ACC112 (cell line): ENCODE measurements around the gene ANKMY1.

Source experiments
- H2AFZ ChIP-seq: fragments of 200-600 bp; sonication (generic); one replicate; pipeline ENCODE4 v1.6.0; 2017; ENCODE audit warnings: antibody characterized with exemption, low read length; ENCODE audit not compliant: unreplicated experiment
- H3K27ac ChIP-seq: fragments of 200-600 bp; sonication (generic); 2 replicates; pipeline ENCODE4 v1.5.1; 2014; ENCODE audit warnings: low read depth, mild to moderate bottlenecking, antibody characterized with exemption, low read length, moderate library complexity
- H3K27me3 ChIP-seq: fragments of 200-600 bp; sonication (generic); 2 replicates; pipeline ENCODE4 v1.6.1; 2014; ENCODE audit warnings: mild to moderate bottlenecking, antibody characterized with exemption, low read length, moderate library complexity, mixed read lengths; ENCODE audit not compliant: insufficient read depth
- H3K36me3 ChIP-seq: fragments of 200-600 bp; sonication (generic); 2 replicates; pipeline ENCODE4 v1.6.1; 2016; ENCODE audit warnings: mild to moderate bottlenecking, antibody characterized with exemption, low read length, moderate library complexity, mixed read lengths; ENCODE audit not compliant: insufficient read depth
- H3K4me1 ChIP-seq: fragments of 200-600 bp; sonication (generic); one replicate; pipeline ENCODE4 v1.6.1; 2016; ENCODE audit warnings: low read length, mixed read lengths; ENCODE audit not compliant: insufficient read depth, unreplicated experiment, control insufficient read depth
- H3K4me3 ChIP-seq: fragments of 200-600 bp; sonication (generic); 2 replicates; pipeline ENCODE4 v1.5.1; 2014; ENCODE audit warnings: mild to moderate bottlenecking, low read depth, low read length
- H3K79me2 ChIP-seq: fragments of 200-600 bp; sonication (generic); one replicate; pipeline ENCODE4 v1.6.0; 2016; ENCODE audit warnings: low read length; ENCODE audit not compliant: control insufficient read depth, unreplicated experiment, insufficient read depth

Gene ANKMY1

DNA sequence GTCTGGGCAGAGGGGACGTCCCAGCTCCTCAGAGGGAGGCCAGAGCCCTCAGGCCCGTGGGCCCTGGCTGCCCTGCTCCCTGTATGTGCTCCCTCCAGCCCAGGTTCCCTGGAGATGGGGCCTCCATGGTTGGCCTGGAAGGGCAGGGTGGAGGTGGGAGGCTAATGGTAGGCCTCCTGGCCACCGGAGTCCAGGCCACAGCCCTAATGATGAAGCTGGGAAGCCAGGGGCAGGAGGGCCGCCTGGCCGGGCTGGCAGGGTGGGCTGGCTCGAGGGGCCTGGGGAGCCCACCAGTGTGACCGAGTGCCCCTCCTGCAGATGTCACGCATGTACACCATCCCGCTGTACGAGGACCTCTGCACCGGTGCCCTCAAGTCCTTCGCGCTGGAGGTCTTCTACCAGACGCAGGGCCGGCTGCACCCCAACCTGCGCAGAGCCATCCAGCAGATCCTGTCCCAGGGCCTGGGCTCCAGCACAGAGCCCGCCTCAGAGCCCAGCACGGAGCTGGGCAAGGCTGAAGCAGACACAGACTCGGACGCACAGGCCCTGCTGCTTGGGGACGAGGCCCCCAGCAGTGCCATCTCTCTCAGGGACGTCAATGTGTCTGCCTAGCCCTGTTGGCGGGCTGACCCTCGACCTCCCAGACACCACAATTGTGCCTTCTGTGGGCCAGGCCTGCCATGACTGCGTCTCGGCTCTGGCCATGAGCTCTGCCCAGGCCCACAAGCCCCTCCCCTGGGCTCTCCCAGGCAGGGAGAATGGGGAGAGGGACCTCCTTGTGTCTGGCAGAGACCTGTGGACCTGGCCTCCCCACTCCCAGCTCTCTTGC lies 19.7 kb upstream of the ANKMY1 start:
- H3K27me3 ChIP-seq = no peaks in the 10 kb centered on the region
- H3K4me3 ChIP-seq = no peak overlapping the region
- no peak overlapping the region for H2AFZ ChIP-seq
- H3K27ac ChIP-seq = no peak overlapping the region
- H3K36me3 ChIP-seq = 0 out of 2 replicates have a peak, but pooled peaks cover 6% of the 10 kb centered on the region
- peaks cover 12% of the 10 kb centered on the region for H3K79me2 ChIP-seq
- H3K4me1 ChIP-seq = peaks cover 21% of the 10 kb centered on the region

- peaks cover 10% of the 10 kb centered on the region for H3K79me2 ChIP-seq
- no peak overlapping the region for H2AFZ ChIP-seq
- no peaks in the 10 kb centered on the region for H3K27me3 ChIP-seq
- 0 out of 2 replicates have a peak, but pooled peaks cover 6% of the 10 kb centered on the region for H3K36me3 ChIP-seq
- no peak overlapping the region for H3K27ac ChIP-seq
- H3K4me3 ChIP-seq = no peak overlapping the region
- H3K4me1 ChIP-seq = peaks cover 17% of the 10 kb centered on the region
These were observed 18.8 kb upstream of the ANKMY1 start for GRCh38 chr2:240576436-240577205.

DNA sequence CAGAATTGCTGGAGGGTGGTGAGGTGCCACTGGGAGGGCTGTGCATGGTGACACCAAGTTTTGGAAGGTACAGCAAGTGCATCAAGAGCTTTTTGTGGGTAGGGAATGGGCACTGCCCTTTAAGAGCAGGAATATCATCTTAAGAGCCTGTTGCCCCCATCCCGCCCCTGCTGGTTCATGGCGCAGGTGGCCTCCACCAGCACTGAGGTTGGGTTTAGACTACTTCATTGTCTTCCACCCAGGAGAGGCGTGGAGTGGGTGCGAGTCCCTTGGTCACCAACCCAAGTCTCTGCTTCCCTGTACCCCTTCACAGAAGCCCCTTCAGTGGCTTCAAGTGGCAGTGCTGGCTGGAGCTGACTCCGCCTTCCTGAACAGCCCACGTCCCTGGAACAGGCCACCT lies 18.2 kb upstream of the ANKMY1 start:
- Histone ChIP-seq H3K4me1 (peaks cover 17% of the 10 kb centered on the region), H3K79me2 (peaks cover 7% of the 10 kb centered on the region), H3K27me3 (no peaks in the 10 kb centered on the region), H3K27ac (no peak overlapping the region), H3K4me3 (no peak overlapping the region), H2AFZ (no peak overlapping the region), H3K36me3 (0 out of 2 replicates have a peak, but pooled peaks cover 4% of the 10 kb centered on the region)

DNA sequence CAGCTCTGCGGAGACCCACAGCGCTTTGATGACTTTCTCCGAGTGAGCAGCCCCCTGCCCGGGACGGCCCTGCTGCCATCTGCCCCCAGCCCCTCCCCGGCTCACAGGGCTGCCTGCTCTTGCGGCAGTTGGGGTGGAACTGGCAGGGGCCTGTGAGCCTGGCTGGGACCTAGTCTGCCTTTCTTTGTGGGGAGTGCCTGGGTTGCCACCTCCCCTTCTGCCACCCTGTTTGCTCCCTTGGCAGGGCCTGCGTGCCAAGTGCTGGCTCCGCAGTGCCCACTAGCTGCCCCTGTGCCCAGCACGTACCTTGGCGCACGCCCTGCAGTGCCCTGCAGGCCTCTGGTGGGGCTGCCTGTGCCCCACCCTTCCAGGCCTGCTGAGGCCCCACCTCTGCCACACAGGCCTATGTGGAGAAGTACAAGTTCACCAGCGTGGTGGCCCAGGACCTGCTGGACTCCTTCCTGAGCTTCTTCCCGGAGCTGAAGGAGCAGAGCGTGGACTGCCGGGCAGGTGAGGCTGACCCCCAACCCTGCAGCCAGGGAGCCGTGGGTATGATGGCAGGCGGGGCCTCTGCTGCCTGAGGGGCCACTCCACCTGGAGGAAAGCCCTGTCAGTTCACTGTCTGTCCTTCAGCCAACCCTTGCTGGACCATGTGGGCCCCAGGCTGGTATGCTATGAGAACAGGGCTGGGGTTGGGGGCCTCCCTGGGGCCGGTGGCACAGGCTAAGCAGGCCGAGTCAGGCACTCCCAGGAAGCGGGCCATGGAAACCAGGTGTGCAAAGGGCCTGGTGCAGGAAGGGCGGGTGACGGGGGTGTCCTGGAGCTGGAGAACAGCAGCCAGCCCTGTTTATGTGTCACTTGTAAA lies 17.5 kb upstream of the ANKMY1 start:
- Histone ChIP-seq H3K27ac (no peak overlapping the region), H3K36me3 (no peaks in the 10 kb centered on the region), H3K27me3 (no peaks in the 10 kb centered on the region), H3K79me2 (no peaks in the 10 kb centered on the region), H3K4me3 (no peak overlapping the region), H3K4me1 (peaks cover 15% of the 10 kb centered on the region), H2AFZ (no peak overlapping the region)

DNA sequence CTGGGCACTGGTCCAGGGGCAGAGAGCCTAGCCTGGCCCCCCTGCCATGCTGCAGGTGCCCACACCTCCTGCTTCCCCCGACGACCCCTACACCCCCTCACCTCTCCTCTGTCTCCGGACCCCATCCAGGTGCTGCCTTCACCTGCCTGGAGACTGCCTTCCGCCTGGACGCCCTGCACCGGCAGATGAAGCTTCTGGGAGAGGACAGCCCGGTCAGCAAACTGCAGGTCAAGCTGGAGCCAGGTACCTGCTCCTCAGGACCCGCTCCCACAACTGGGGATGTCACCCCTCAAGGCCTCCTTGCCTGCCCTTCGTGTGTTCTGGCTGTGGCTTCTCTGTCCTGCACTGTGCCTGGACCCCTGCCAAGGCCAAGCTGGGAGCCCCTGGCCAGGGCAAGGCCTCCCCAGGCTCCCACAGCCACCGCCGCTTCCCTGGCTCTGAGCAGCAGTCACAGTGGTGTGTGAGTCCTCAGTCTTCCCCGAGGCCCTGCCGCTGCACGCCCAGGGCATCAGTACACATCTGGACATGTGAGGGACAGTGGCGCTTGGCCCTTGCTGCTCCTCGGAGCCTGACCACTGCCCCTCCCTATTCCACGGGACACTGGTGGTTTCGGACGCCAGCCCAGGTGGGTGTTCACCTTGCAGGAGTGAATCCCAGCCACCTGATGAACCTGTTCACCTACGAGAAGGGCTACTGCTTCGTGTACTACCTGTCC lies 16.8 kb upstream of the ANKMY1 start:
- H3K36me3 ChIP-seq = no peaks in the 10 kb centered on the region
- peaks cover 10% of the 10 kb centered on the region for H3K4me1 ChIP-seq
- H3K4me3 ChIP-seq = no peak overlapping the region
- H3K27me3 ChIP-seq = no peaks in the 10 kb centered on the region
- H2AFZ ChIP-seq = no peak overlapping the region
- H3K27ac ChIP-seq = no peak overlapping the region
- no peaks in the 10 kb centered on the region for H3K79me2 ChIP-seq

DNA sequence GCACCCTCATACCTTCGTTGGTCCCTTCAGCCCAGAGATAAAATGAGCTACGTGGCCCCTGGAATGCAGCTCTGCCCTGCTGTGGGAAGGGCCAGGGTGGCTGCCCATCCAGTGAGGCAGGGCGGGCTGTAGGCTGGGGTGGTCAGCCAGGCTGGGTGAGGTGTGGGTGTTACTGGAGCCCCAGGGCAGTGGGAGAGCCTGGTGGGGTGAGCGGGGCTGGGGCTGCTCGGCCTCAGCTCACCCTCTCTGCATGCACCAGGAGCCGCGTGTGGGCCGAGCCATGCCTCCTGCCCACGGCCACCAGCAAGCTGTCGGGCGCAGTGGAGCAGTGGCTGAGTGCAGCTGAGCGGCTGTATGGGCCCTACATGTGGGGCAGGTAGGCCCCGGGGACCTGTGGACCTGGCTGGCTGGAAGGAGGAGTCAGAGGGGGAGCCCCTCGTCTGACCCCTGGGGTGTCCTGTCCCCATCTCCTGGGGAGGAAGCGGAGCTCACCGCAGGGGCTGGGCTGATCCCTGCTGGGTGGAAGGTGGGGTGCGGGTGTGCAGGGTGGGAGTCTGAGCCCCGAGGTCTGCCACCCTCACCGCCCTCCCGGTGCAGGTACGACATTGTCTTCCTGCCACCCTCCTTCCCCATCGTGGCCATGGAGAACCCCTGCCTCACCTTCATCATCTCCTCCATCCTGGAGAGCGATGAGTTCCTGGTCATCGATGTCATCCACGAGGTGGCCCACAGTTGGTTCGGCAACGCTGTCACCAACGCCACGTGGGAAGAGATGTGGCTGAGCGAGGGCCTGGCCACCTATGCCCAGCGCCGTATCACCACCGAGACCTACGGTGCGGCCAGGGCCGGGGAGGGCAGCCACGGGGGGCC lies 16.0 kb upstream of the ANKMY1 start:
- peaks cover 7% of the 10 kb centered on the region for H3K4me1 ChIP-seq
- H3K36me3 ChIP-seq = no peaks in the 10 kb centered on the region
- H3K4me3 ChIP-seq = no peak overlapping the region
- H3K27ac ChIP-seq = no peak overlapping the region
- H2AFZ ChIP-seq = no peak overlapping the region
- no peaks in the 10 kb centered on the region for H3K27me3 ChIP-seq
- H3K79me2 ChIP-seq = no peaks in the 10 kb centered on the region

- no peaks in the 10 kb centered on the region for H3K79me2 ChIP-seq
- H3K27ac ChIP-seq = no peak overlapping the region
- peaks cover 6% of the 10 kb centered on the region for H3K4me1 ChIP-seq
- no peak overlapping the region for H3K4me3 ChIP-seq
- H3K36me3 ChIP-seq = no peaks in the 10 kb centered on the region
- H2AFZ ChIP-seq = no peak overlapping the region
- no peaks in the 10 kb centered on the region for H3K27me3 ChIP-seq
These were observed 15.3 kb upstream of the ANKMY1 start for GRCh38 chr2:240573071-240573515.

GRCh38 chr2:240572141-240573031 lies 14.6 kb upstream of the ANKMY1 start:
- no peaks in the 10 kb centered on the region for H3K36me3 ChIP-seq
- H3K4me1 ChIP-seq = peaks cover 11% of the 10 kb centered on the region
- no peaks in the 10 kb centered on the region for H3K27me3 ChIP-seq
- H2AFZ ChIP-seq = no peak overlapping the region
- H3K79me2 ChIP-seq = no peaks in the 10 kb centered on the region
- no peak overlapping the region for H3K4me3 ChIP-seq
- no peak overlapping the region for H3K27ac ChIP-seq
